SHP77 (cell line): Measurements from ENCODE around the gene NUP188.
"Not testable (repeated sequence)": the region's sequence is repeated elsewhere in the genome, so short reads cannot be mapped to it uniquely, and the experiment has no call there.

Experiments used
- DNase-seq, 2 experiments: peaks; one replicate each; lab custom pipeline; 2025; lab: John Stamatoyannopoulos, UW

NUP188 gene

GRCh38 chr9:129030191-129030590, 82.7 kb downstream of the NUP188 start:
- no peak for DNase-seq

GRCh38 chr9:129031514-129031913, 84.0 kb downstream of the NUP188 start:
- no peak for DNase-seq

DNA sequence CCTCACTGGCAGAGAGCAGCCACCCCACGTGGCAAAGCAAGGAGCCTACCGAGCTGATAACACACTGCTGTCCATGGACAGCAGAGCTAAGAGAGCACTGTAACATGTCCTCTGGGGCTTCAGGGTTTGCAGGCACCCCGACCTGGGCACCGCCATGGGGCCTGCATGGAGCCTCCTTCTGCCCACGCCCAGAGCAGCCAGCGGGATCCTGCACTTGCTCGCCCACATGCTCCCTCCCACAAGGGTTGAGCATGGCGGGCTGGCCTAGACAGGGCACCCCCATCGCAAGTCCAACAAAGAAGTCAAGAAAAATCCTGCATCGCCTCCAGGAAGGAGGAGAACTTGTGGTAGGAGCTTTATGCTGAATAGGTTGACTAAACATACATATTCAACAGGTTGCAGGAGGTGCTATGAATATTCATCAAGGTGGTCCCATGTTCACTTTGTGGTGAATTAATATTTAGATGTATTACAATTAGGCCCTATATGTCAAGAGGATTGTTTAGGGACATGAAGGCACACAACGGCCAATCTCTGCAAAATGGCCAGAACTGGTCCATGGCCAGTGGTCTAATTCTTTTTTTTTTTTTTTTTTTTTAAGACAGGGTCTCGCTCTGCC, 85.2 kb downstream of the NUP188 start:
- DNase-seq, result no peak

GRCh38 chr9:129033216-129033615, 85.7 kb downstream of the NUP188 start:
- DNase-seq, result no peak

DNA sequence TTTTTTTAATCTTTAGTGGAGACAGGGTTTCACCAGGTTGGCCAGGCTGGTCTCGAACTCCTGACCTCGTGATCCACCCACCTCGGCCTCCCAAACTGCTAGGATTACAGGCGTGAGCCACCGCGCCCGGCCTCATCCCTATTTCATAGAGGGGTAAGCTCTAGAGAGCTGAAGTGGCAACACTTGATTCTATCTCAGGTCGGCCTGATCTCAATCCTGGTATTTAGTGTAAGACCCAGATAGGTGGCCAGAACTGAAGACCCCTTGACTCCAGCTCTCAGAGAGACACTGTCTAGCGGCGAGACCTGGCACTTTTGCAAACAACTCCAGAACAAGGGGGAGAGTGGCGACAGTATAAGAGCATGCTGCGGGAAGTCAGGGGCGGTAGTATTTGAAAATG, 88.3 kb downstream of the NUP188 start:
- not testable (repeated sequence) for DNase-seq

- peak; percentile 99 for DNase-seq
These were observed 88.9 kb downstream of the NUP188 start, which contains the start of gene MIGA2 for GRCh38 chr9:129036241-129036922. Gene MIGA2 (plus strand): TSS chr9:129036626. CDS start chr9:129040595, 3,969 bp downstream.

DNA sequence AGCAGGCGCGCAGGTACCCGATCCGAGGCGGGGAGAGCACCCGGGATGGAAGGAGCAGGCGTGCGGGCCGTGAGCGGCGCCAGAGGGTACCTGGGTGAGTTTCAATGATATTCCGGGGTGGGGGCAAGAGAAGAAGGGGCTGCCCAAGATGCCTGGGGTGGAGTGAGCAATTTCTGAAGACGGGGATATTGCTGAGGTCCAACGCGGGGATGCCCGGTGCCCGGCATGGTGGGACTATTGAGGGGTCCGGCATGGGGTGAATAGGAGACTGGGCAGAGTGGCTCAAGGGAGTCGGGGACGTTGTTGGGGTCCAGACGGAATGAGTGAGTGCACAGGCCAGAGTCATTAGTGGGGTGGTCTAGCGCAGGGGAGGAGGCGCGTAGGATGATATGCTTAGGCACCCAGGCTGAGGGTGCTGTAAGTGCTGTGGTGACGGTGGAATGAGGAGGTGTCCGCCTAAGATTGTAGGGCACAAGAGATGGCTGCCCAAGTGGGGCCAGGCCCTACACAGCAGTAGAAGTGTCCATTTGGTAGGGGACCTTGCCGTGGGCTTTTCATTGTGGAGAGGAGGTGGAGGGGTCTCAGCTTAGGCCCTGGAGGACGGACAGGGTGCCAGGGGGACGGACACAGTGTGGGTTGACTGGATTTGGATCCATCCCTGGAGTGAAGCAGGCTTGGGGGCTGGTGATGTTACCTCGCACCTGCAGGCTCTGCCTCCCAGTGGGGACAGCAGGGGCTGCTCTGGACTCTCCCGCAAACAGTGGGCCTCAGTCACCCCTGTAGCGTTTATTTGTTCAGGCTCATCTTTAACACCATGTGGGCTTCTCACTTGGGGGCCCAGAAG, 89.6 kb downstream of the NUP188 start:
- no peak for DNase-seq

DNA sequence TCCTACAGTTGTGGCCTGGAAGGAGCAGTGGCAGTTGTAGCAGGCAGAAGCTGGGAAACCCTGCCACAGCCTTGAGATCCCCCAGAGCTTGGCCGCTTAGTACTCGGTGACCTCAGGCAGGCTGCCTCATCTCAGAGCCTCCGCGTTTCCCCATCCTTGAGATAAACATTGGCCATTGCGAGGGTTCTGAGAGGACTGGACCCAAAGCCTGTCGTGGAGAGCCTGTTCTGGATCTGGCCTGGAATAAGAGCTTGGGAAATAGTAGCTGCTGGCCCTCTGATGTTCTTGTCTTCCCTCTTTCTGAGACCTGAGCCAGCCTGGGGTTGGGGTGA, 90.2 kb downstream of the NUP188 start:
- DNase-seq, result no peak

GRCh38 chr9:129038109-129038852, 90.8 kb downstream of the NUP188 start:
- DNase-seq, result no peak

- DNase-seq, result no peak
These were observed 92.7 kb downstream of the NUP188 start for GRCh38 chr9:129040113-129040643.

DNA sequence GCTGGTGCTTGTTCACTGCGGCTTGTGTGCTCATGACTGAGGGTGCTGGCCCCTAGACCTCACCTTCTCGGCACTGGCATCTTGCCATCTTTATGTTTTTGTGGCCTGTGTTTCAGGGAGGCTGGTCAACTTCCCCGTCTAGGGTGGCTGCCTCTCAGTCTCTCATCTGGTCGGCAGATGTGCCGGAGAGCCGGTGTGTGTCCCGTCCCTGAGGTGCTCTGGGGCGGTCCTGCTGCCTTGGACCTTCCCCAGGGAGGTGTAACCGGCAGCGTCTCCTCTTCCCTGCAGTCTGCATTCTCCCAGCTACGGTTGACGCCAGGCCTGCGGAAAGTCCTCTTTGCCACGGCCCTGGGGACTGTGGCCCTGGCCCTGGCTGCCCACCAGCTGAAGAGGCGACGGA, 94.5 kb downstream of the NUP188 start:
- DNase-seq, result no peak

- DNase-seq, result peak in 1 of 2 experiments; percentile 5
These were observed 105.1 kb downstream of the NUP188 start for GRCh38 chr9:129052592-129052991.

DNA sequence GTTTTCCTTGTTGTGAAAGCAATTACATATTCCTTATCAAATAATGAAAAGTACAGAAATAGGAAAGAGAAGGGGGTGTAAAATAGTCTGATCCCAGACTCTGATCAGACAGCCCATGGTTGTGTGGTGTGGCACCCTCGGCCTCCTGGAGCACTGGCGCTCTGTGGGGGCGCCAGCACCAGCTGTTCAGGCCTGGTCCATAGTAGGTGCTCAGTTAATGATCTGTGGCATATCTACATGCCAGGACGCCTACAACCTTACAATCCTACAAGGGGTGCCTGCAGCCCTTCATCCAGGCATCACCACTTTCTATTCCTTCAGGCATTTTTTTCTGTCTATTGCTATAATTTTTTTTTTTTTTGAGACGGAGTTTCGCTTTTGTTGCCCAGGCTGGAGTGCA, 105.5 kb downstream of the NUP188 start:
- DNase-seq, result no peak

GRCh38 chr9:129054163-129054851, 106.8 kb downstream of the NUP188 start:
- DNase-seq, result no peak
